Type B pancreatic cell (in vitro differentiated cells): ENCODE results near the gene ADH5. TPM values are rescaled to one million over a fixed set of nuclear protein-coding genes. Genes with fewer than 3 reads are reported as not detected.
A peak's percentile ranks its signal among the peaks of the same experiment; 100 is the strongest.
"Not testable (repeated sequence)": the region's sequence is repeated elsewhere in the genome, so short reads cannot be mapped to it uniquely, and the experiment has no call there.

ENCODE experiments used
- DNase-seq: peaks from one replicate; pipeline ENCODE4 v3.0.0; 2021; ENCODE audit warnings: mixed read lengths; ENCODE audit not compliant: unreplicated experiment; ENCODE audit errors: extremely low spot score
- H3K27ac Mint-ChIP-seq: 2 replicates; pipeline ENCODE4 v1.8.0; 2021; ENCODE audit warnings: mild to moderate bottlenecking, mixed read lengths
- H3K27me3 Mint-ChIP-seq: 2 replicates; pipeline ENCODE4 v1.8.0; 2021; ENCODE audit warnings: mixed read lengths
- H3K36me3 Mint-ChIP-seq: 2 replicates; pipeline ENCODE4 v1.8.0; 2021; ENCODE audit warnings: mixed read lengths
- H3K4me1 Mint-ChIP-seq: one replicate; pipeline ENCODE4 v1.8.0; 2021; ENCODE audit warnings: mixed read lengths; ENCODE audit not compliant: unreplicated experiment
- H3K4me3 Mint-ChIP-seq: 2 replicates; pipeline ENCODE4 v1.8.0; 2021; ENCODE audit warnings: mild to moderate bottlenecking, mixed read lengths
- H3K9me3 Mint-ChIP-seq: 2 replicates; pipeline ENCODE4 v1.8.0; 2021; ENCODE audit warnings: mixed read lengths
- total RNA-seq: library from RNA; stranded (reverse); gene quantifications from 2 replicates; pipeline ENCODE4 v1.2.1, GENCODE V29; 2021; ENCODE audit warnings: low replicate concordance
- TF ChIP-seq, protein P1 (sequence below): fragments of 200-600 bp; sonication (generic); conservative IDR thresholded peaks from 2 replicates; pipeline ENCODE4 v1.5.0; 2021; ENCODE audit warnings: antibody characterized with exemption, mild to moderate bottlenecking

ADH5 gene
- total RNA-seq, 1 donor from 2014 or later: 161 TPM

DNA sequence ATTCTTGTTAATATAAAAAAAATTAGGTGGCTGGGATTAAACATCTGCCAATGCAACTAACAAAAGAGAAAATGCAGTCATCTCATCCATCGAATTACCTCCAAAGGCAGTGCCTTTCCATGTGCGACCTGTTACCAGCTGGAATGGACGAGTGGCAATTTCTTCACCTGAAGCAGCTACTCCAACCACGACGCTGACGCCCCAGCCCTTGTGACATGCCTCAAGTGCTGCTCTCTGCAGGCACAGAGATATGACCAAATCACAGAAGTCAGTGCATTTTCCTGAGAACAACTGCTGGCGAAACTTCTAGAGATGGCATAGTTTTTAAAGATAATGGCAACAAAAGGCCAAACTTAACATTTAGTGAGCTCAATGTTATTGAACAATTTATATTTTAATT, 13.8 kb downstream of the ADH5 start:
- DNase-seq: no peak
- H3K4me3 Mint-ChIP-seq: no peak overlapping the region
- H3K4me1 Mint-ChIP-seq: no peaks in the 10 kb centered on the region
- no peaks in the 10 kb centered on the region for H3K9me3 Mint-ChIP-seq
- TF ChIP-seq, protein P1, sequence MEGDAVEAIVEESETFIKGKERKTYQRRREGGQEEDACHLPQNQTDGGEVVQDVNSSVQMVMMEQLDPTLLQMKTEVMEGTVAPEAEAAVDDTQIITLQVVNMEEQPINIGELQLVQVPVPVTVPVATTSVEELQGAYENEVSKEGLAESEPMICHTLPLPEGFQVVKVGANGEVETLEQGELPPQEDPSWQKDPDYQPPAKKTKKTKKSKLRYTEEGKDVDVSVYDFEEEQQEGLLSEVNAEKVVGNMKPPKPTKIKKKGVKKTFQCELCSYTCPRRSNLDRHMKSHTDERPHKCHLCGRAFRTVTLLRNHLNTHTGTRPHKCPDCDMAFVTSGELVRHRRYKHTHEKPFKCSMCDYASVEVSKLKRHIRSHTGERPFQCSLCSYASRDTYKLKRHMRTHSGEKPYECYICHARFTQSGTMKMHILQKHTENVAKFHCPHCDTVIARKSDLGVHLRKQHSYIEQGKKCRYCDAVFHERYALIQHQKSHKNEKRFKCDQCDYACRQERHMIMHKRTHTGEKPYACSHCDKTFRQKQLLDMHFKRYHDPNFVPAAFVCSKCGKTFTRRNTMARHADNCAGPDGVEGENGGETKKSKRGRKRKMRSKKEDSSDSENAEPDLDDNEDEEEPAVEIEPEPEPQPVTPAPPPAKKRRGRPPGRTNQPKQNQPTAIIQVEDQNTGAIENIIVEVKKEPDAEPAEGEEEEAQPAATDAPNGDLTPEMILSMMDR: no peak
- H3K27ac Mint-ChIP-seq: no peak overlapping the region
- H3K27me3 Mint-ChIP-seq: no peaks in the 10 kb centered on the region
- H3K36me3 Mint-ChIP-seq: peaks cover 40% of the 10 kb centered on the region

DNA sequence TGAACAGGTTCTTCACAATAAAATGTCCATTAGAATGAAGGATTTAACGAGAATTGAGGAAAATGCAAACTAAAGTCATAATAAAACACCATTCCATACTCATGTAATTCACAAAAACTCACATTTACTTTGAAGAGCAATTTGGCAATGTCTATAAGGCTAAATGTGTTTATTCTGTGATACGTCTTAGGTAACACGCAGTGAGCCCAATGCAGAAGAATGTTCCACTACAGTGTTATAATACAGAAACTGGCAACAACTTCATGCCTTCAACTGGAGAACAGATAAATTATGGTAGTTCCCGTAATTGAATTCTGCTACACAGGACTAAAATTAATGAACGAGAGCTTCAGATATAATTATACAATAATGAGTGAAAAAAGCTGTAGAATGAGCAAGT, 17.4 kb downstream of the ADH5 start:
- H3K36me3 Mint-ChIP-seq: peaks cover 35% of the 10 kb centered on the region
- no peak overlapping the region for H3K27ac Mint-ChIP-seq

DNA sequence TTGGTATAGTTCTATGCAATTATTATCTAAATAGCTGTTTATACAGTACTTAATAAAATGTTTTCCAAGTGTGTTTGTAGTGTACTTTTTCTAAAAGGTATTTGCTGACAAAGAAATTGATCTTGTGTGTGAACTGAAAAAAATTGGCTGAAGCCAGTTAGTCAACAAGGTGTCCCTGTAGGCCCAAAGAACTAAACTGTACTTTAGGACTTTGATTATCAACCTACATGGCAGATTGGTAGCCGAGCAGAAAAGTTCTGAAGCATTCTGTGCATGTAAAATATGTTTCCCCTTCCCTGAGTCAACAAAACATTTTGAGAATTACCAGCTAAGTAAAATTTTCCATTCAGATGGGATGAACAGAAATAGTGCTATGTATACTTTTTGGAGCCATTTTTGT, 21.0 kb downstream of the ADH5 start:
- no peak overlapping the region for H3K4me3 Mint-ChIP-seq
- TF ChIP-seq, protein P1: no peak
- H3K27me3 Mint-ChIP-seq: no peaks in the 10 kb centered on the region
- H3K4me1 Mint-ChIP-seq: no peaks in the 10 kb centered on the region
- H3K27ac Mint-ChIP-seq: no peak overlapping the region
- H3K9me3 Mint-ChIP-seq: no peaks in the 10 kb centered on the region
- no peak for DNase-seq
- peaks cover 36% of the 10 kb centered on the region for H3K36me3 Mint-ChIP-seq

More for the DNA sequence above, 17.4 kb downstream of the ADH5 start:
- Mint-ChIP-seq H3K4me3 (no peak overlapping the region), H3K9me3 (no peaks in the 10 kb centered on the region), H3K4me1 (no peaks in the 10 kb centered on the region), H3K27me3 (no peaks in the 10 kb centered on the region)
- TF ChIP-seq, protein P1: no peak
- no peak for DNase-seq

DNA sequence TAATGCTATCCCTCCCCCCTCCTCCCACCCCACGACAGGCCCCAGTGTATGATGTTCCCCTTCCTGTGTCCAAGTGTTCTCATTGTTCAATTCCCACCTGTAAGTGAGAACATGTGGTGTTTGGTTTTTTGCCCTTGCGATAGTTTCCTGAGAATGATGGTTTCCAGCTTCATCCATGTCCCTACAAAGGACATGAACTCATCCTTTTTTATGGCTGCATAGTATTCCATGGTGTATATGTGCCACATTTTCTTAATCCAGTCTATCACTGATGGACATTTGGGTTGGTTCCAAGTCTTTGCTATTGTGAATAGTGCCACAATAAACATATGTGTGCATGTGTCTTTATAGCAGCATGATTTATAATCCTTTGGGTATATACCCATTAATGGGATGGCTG, 23.1 kb downstream of the ADH5 start:
- not testable (repeated sequence) for H3K9me3 Mint-ChIP-seq, H3K4me3 Mint-ChIP-seq, DNase-seq, H3K4me1 Mint-ChIP-seq, H3K27ac Mint-ChIP-seq, H3K27me3 Mint-ChIP-seq
- peaks cover 36% of the 10 kb centered on the region for H3K36me3 Mint-ChIP-seq

DNA sequence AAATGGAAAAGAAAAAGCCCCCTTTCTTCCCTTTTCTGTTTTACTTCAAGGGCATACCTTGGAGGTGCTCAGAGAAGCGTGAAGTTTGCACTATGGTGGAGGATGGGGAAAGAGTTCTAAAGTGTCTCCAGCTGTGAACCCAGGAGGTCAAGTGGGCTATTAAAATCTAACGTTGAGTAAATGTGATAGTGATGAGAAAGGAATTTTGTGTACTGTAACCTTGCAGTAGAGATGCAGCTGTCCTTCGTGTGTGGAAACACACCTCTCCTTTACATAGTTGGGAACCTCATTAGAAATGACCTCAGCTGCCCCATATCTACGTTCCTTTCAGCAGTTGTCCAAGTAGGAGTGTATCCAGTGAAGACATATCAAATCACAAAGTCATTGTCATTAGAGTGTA, 26.5 kb downstream of the ADH5 start:
- TF ChIP-seq, protein P1: no peak
- peaks cover 50% of the 10 kb centered on the region for H3K36me3 Mint-ChIP-seq

DNA sequence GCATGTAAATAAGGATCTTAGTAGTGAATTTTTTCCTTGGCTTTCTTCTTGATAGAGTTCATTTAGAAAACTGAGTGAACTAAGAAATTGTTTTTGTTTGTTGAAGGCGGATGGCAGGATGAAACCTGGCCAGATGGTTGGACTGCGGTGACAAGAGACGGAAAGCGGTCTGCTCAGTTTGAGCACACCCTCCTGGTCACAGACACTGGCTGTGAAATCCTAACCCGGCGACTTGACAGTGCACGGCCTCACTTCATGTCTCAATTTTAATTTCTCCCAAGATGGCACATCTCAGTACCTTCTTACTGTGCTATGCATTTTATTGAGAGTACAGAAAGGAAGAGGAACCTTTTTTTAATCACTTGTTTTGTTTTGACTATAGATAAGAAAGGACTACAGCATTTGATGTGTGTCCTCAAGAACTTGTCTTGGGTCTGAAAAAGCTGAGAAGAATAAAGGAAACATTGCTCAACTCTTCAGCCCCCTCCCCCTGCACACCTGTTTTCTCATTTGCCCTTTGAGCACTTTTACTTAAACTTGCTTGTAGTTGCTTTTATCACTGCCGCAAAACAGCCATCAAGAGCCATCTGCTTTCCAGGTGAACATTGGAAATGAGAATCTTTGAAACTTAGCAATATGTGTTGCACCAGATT, 27.4 kb downstream of the ADH5 start:
- no peak for DNase-seq
- TF ChIP-seq, protein P1: no peak
- Mint-ChIP-seq H3K36me3 (peaks cover 51% of the 10 kb centered on the region), H3K27me3 (no peaks in the 10 kb centered on the region), H3K4me3 (no peak overlapping the region), H3K9me3 (no peaks in the 10 kb centered on the region), H3K4me1 (peaks cover 11% of the 10 kb centered on the region), H3K27ac (peak overlapping the region; percentile 32)

More for the DNA sequence above, 26.5 kb downstream of the ADH5 start:
- peaks cover 10% of the 10 kb centered on the region for H3K4me1 Mint-ChIP-seq
- H3K4me3 Mint-ChIP-seq: no peak overlapping the region
- no peaks in the 10 kb centered on the region for H3K27me3 Mint-ChIP-seq
- no peak overlapping the region for H3K27ac Mint-ChIP-seq
- no peaks in the 10 kb centered on the region for H3K9me3 Mint-ChIP-seq
- no peak for DNase-seq
